ENCODE measurements around the gene EMC6. TPM values are rescaled to one million over a fixed set of nuclear protein-coding genes. Genes with fewer than 3 reads are reported as not detected.

The EMC6 gene
- total RNA-seq, 1 experiment from 2014 or later = 72.2 TPM

DNA sequence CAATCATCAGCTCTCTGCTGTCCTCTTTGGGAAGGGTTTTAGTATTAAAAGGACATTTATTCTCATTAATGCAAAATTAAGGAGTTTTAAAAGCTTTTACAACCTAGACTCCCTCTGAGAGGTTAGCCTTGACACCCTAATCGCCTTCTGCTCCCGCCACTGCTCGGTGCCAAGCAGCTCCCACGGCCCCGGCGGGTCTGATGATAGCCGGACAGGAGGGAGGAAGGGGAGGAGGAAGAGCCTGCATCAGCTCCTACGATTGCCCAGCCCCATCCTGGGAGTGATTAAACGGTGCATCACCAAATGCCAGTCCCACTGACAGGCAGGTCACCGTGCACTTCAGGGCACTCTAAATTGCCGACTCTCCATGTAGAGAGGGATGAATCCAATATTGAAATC, 40.8 kb upstream of the EMC6 start:
- Histone ChIP-seq H2BK15ac (ENCODE audit: low read depth, low read length) (no peak overlapping the region), H2AFZ (ENCODE audit: low read length) (no peak overlapping the region), H4K8ac (replicated peaks; ENCODE audit: insufficient read length, low read depth, low read length) (no peak overlapping the region), H3T11ph (ENCODE audit: low read length) (no peak overlapping the region), H4K20me1 (ENCODE audit: control insufficient read depth, insufficient read depth, insufficient read length) (no peaks in the 10 kb centered on the region), H2BK120ac (ENCODE audit: low read depth, low read length, poor library complexity, severe bottlenecking) (no peak overlapping the region), H3K9me3 (ENCODE audit: control insufficient read depth, low read depth, low read length) (no peaks in the 10 kb centered on the region), H3K4me2 (ENCODE audit: insufficient read depth, insufficient read length, low read length) (no peak overlapping the region), H3K79me2 (ENCODE audit: insufficient read depth, low read length) (0 out of 2 replicates have a peak, but pooled peaks cover 2% of the 10 kb centered on the region), H4K91ac (ENCODE audit: insufficient read length, low read depth, low read length) (no peak overlapping the region), H3K14ac (ENCODE audit: insufficient read depth, low read length) (no peak overlapping the region), H3K23ac (ENCODE audit: insufficient read length, low read depth, low read length) (no peak overlapping the region), H4K5ac (ENCODE audit: insufficient read length, low read depth, low read length) (no peak overlapping the region), H3K9ac (ENCODE audit: extremely low read depth, insufficient read length, low read length) (no peak overlapping the region), H2BK5ac (ENCODE audit: insufficient read length, low read length) (no peak overlapping the region), H3K4ac (ENCODE audit: low read depth, low read length) (no peak overlapping the region), H3K23me2 (ENCODE audit: insufficient read length, low read depth, low read length, poor library complexity, severe bottlenecking) (no peaks in the 10 kb centered on the region), H3K79me1 (ENCODE audit: insufficient read depth, low read depth, low read length, poor library complexity, severe bottlenecking) (peaks cover 5% of the 10 kb centered on the region), H2BK20ac (ENCODE audit: low read depth, low read length, poor library complexity, severe bottlenecking) (no peak overlapping the region), H3K4me1 (ENCODE audit: insufficient read depth, low read length) (no peaks in the 10 kb centered on the region), H3K27me3 (ENCODE audit: insufficient read depth, low read length) (no peaks in the 10 kb centered on the region), H3K56ac (ENCODE audit: insufficient read length, low read depth, low read length) (no peak overlapping the region), H2BK12ac (ENCODE audit: insufficient read length, low read depth, low read length) (no peak overlapping the region), H3K27ac (ENCODE audit: insufficient read length, low read depth, low read length) (no peak overlapping the region), H3K18ac (ENCODE audit: insufficient read length, low read depth, low read length) (no peak overlapping the region), H2AK5ac (ENCODE audit: insufficient read length, low read length) (no peak overlapping the region)
- TF ChIP-seq, protein P1, sequence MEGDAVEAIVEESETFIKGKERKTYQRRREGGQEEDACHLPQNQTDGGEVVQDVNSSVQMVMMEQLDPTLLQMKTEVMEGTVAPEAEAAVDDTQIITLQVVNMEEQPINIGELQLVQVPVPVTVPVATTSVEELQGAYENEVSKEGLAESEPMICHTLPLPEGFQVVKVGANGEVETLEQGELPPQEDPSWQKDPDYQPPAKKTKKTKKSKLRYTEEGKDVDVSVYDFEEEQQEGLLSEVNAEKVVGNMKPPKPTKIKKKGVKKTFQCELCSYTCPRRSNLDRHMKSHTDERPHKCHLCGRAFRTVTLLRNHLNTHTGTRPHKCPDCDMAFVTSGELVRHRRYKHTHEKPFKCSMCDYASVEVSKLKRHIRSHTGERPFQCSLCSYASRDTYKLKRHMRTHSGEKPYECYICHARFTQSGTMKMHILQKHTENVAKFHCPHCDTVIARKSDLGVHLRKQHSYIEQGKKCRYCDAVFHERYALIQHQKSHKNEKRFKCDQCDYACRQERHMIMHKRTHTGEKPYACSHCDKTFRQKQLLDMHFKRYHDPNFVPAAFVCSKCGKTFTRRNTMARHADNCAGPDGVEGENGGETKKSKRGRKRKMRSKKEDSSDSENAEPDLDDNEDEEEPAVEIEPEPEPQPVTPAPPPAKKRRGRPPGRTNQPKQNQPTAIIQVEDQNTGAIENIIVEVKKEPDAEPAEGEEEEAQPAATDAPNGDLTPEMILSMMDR (conservative IDR thresholded peaks at IDR 0.05) = no peak
- Mint-ChIP-seq H3K9me3 (no peaks in the 10 kb centered on the region), H3K4me3 (no peak overlapping the region), H3K27ac (no peak overlapping the region), H3K27me3 (ENCODE audit: low read depth) (no peaks in the 10 kb centered on the region), H3K4me1 (no peaks in the 10 kb centered on the region), H3K36me3 (ENCODE audit: insufficient read depth in 1 of 3, low read depth in 3 of 3) (peaks cover 32 to 72% (median 70%) of the 10 kb centered on the region in 3 experiments; a peak in 6 of 7 replicates)
- WGBS (ENCODE audit: extremely low coverage, insufficient read length, low lambda C conversion rate) = no CpG with 5 or more reads among the region's 11 CpGs
- no peak for DNase-seq
